ENCODE measurements around the gene CXorf65. TPM values are rescaled to one million over a fixed set of nuclear protein-coding genes. Genes with fewer than 3 reads are reported as not detected.
A peak's percentile ranks its signal among the peaks of the same experiment; 100 is the strongest.

CXorf65 gene
- total RNA-seq, 1 donor from 2014 or later: not detected

DNA sequence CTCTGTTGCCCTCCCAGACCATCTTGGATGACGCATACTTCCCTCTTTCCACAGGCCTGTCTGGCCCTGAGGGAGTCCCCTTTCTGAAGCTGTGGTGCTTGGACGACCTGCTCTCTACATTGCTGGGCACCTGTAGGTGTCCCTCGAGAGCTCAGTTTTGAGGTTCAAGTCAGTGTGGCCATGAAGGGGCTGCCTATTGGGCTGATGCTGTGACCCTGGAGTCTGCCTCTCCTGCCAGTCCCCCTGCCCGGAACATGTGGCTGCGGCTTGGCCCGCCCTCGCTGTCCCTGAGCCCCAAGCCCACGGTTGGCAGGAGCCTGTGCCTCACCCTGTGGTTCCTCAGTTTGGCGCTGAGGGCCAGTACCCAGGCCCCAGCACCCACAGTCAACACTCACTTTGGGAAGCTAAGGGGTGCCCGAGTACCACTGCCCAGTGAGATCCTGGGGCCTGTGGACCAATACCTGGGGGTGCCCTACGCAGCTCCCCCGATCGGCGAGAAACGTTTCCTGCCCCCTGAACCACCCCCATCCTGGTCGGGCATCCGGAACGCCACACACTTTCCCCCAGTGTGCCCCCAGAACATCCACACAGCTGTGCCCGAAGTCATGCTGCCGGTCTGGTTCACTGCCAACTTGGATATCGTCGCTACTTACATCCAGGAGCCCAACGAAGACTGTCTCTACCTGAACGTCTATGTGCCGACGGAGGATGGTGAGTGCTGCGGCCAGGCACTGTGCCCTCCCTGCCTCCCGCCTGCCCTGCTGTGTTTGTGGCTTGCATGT is 41.1 kb upstream of the CXorf65 start:
- H3K36me3 ChIP-seq: no peaks in the 10 kb centered on the region
- no peaks in the 10 kb centered on the region for H3K9me3 ChIP-seq
- TF ChIP-seq CTCF (IDR thresholded peaks at IDR 0.05) (no peak), POLR2A (IDR thresholded peaks at IDR 0.05) (no peak), POLR2AphosphoS5 (IDR thresholded peaks at IDR 0.05; ENCODE audit: insufficient read depth in 1 of 2, low read depth in 1 of 2) (no peak)
- no peaks in the 10 kb centered on the region for H3K27me3 ChIP-seq
- DNase-seq (ENCODE audit: extremely low spot score in 2 of 2): no peak
- intact Hi-C loops (cut with DNase I): no loop called here
- H3K4me1 ChIP-seq: peaks cover 17% of the 10 kb centered on the region
- H3K4me3 ChIP-seq: no peak overlapping the region
- H3K27ac ChIP-seq: no peak overlapping the region

GRCh38 chrX:71144651-71145050 is 38.1 kb upstream of the CXorf65 start, which contains the start of gene NLGN3:
Gene NLGN3 (plus strand): TSS chrX:71144841. CDS start chrX:71147750, 2,909 bp downstream.
- H3K27me3 ChIP-seq: no peaks in the 10 kb centered on the region
- no peak for DNase-seq (ENCODE audit: extremely low spot score in 2 of 2)
- intact Hi-C loops (cut with DNase I): no loop called here
- H3K27ac ChIP-seq: no peak within 1 kb of the TSS
- peaks cover 0 to 4% of the 10 kb centered on the region in 2 donors for H3K36me3 ChIP-seq
- TF ChIP-seq POLR2A (IDR thresholded peaks at IDR 0.05): no peak
- TF ChIP-seq CTCF (IDR thresholded peaks at IDR 0.05): no peak
- no peak for TF ChIP-seq POLR2AphosphoS5 (IDR thresholded peaks at IDR 0.05; ENCODE audit: insufficient read depth in 1 of 2, low read depth in 1 of 2)
- peak within 1 kb of the TSS; percentile 31 to 34 for H3K4me3 ChIP-seq
- peaks cover 17% of the 10 kb centered on the region for H3K4me1 ChIP-seq
- H3K9me3 ChIP-seq: no peaks in the 10 kb centered on the region

DNA sequence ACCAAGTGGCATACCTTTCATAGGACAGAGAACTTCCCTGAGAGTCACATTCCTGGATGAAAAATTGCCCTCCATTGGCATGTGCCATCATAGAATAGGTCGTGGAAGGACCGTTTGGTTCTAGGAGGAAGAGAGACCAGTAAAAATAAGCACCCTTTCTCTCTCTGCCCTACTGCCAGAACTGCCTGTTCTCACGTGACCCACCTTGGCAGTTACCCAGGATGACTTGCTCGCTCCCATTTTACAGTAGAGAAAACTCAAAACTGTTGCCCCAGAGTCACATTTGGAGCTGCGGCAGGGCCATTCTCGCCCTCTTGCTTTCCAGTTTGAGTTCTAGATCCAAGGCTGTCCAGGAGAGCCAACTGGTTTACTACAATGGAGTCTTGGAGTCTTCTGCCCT is 37.0 kb upstream of the CXorf65 start:
- no peaks in the 10 kb centered on the region for H3K27me3 ChIP-seq
- no peak for DNase-seq (ENCODE audit: extremely low spot score in 2 of 2)
- no peak for TF ChIP-seq POLR2AphosphoS5 (IDR thresholded peaks at IDR 0.05; ENCODE audit: insufficient read depth in 1 of 2, low read depth in 1 of 2)
- TF ChIP-seq CTCF (IDR thresholded peaks at IDR 0.05): no peak
- intact Hi-C loops (cut with DNase I): no loop called here
- peaks cover 17% of the 10 kb centered on the region for H3K4me1 ChIP-seq
- H3K9me3 ChIP-seq: no peaks in the 10 kb centered on the region
- no peak overlapping the region for H3K4me3 ChIP-seq
- H3K27ac ChIP-seq: no peak overlapping the region
- peaks cover 0 to 4% of the 10 kb centered on the region in 2 donors for H3K36me3 ChIP-seq

DNA sequence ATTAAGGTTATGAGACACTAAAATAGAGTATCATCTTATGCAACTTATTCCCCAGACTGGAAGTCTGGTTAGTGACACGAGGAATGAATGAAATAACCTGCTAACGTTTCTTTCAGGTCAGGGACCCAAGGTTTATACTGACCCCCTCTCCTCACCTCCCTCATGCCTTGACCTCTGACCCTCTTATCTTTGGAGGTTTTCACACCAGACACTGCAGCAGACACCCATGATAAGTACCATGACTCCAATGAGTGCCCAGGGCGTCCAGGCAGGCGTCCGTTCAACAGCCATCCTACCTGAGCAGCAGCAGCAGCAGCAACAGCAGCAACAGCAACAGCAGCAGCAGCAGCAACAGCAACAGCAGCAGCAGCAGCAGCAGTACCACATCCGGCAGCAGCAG is 33.9 kb upstream of the CXorf65 start:
- no peaks in the 10 kb centered on the region for H3K27me3 ChIP-seq

More for the DNA sequence above, 33.9 kb upstream of the CXorf65 start:
- DNase-seq (ENCODE audit: extremely low spot score in 2 of 2): no peak
- Histone ChIP-seq H3K27ac (no peak overlapping the region), H3K9me3 (no peaks in the 10 kb centered on the region), H3K36me3 (peaks cover 0 to 15% of the 10 kb centered on the region in 2 donors), H3K4me1 (peaks cover 14% of the 10 kb centered on the region), H3K4me3 (no peak overlapping the region)
- TF ChIP-seq POLR2A (IDR thresholded peaks at IDR 0.05) (no peak), CTCF (IDR thresholded peaks at IDR 0.05) (no peak)
- intact Hi-C loops (cut with DNase I): no loop called here
